Activated B cell treated with CpG ODN at 0.5 μM for 24 hours (primary cell): ENCODE results near the gene PYROXD2. TPM values are rescaled to one million over a fixed set of nuclear protein-coding genes. Genes with fewer than 3 reads are reported as not detected.
"Not testable (repeated sequence)": the region's sequence is repeated elsewhere in the genome, so short reads cannot be mapped to it uniquely, and the experiment has no call there.

Experiments used
- ATAC-seq: fragments of 200-7000 bp; cut with Tn5 transposase; one replicate; pipeline ENCODE4 v1.10.0; 2021; ENCODE audit warnings: low read depth, mild to moderate bottlenecking, moderate library complexity
- CTCF ChIA-PET: fragments of 350-600 bp; sonication (Branson Sonifier 250); formaldehyde crosslinking; loops from one replicate; lab custom pipeline; 2021; ENCODE audit warnings: antibody characterized with exemption; lab: Charles Lee
- POLR2A ChIA-PET: fragments of 350-600 bp; sonication (Branson Sonifier 250); formaldehyde crosslinking; loops from one replicate; lab custom pipeline; 2021; ENCODE audit warnings: antibody characterized with exemption; lab: Charles Lee
- DNase-seq: peaks from one replicate; pipeline ENCODE4 v3.0.0; 2022
- H3K27ac Mint-ChIP-seq: one replicate; pipeline ENCODE4 v1.8.0; 2020; ENCODE audit warnings: mixed read lengths
- H3K27me3 Mint-ChIP-seq: one replicate; pipeline ENCODE4 v1.8.0; 2021; ENCODE audit warnings: mixed read lengths
- H3K36me3 Mint-ChIP-seq: one replicate; pipeline ENCODE4 v1.8.0; 2021; ENCODE audit warnings: low read depth, mixed read lengths
- H3K4me1 Mint-ChIP-seq: one replicate; pipeline ENCODE4 v1.8.0; 2021; ENCODE audit warnings: mixed read lengths
- H3K4me3 Mint-ChIP-seq: one replicate; pipeline ENCODE4 v1.8.0; 2020; ENCODE audit warnings: mild to moderate bottlenecking, mixed read lengths
- H3K9me3 Mint-ChIP-seq: one replicate; pipeline ENCODE4 v1.8.0; 2020; ENCODE audit warnings: mixed read lengths
- intact Hi-C: fragments of 100-400 bp; cut with micrococcal nuclease; formaldehyde crosslinking; loops from one replicate; pipeline ENCODE4 v1.15.1; 2024
- total RNA-seq: library from RNA; stranded (reverse); gene quantifications from 2 replicates; pipeline ENCODE4 v1.2.3, GENCODE V29; 2022
- TF ChIP-seq, protein P1 (sequence below): fragments of 200-600 bp; IDR thresholded peaks from one replicate; pipeline ENCODE4 v1.8.0; 2022; ENCODE audit warnings: antibody characterized with exemption, mild to moderate bottlenecking

Gene PYROXD2
- total RNA-seq, 1 donor from 2014 or later, result 11.4 TPM

DNA sequence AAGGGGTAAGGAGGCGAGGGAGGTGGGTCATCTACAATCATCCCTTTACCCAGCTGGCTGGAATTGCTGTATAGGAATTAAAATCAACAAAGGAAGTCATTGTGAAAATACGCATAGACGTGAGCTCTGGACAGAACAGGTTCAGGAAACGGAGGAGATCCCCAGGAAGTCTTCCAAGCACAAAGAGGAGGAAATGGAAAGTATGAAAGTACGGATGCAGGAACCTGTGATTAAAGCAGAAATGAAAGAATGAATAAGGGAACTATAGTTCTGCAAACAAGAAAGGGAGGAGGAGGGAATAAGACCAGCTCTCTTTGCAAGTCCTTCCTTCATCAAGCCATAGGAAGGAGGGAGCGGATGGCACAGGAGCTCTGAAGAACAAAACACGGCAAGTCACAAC lies 61.8 kb downstream of the PYROXD2 start:
- ATAC-seq (no peak), DNase-seq (no peak)
- CTCF ChIA-PET, result no interaction called here
- TF ChIP-seq, protein P1, sequence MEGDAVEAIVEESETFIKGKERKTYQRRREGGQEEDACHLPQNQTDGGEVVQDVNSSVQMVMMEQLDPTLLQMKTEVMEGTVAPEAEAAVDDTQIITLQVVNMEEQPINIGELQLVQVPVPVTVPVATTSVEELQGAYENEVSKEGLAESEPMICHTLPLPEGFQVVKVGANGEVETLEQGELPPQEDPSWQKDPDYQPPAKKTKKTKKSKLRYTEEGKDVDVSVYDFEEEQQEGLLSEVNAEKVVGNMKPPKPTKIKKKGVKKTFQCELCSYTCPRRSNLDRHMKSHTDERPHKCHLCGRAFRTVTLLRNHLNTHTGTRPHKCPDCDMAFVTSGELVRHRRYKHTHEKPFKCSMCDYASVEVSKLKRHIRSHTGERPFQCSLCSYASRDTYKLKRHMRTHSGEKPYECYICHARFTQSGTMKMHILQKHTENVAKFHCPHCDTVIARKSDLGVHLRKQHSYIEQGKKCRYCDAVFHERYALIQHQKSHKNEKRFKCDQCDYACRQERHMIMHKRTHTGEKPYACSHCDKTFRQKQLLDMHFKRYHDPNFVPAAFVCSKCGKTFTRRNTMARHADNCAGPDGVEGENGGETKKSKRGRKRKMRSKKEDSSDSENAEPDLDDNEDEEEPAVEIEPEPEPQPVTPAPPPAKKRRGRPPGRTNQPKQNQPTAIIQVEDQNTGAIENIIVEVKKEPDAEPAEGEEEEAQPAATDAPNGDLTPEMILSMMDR, result no peak
- POLR2A ChIA-PET, result no interaction called here
- Mint-ChIP-seq H3K36me3 (no peaks in the 10 kb centered on the region), H3K27me3 (peaks cover 35% of the 10 kb centered on the region), H3K4me3 (no peak overlapping the region), H3K4me1 (peaks cover 24% of the 10 kb centered on the region), H3K9me3 (no peaks in the 10 kb centered on the region), H3K27ac (no peak overlapping the region)
- intact Hi-C loops, result no loop called here

DNA sequence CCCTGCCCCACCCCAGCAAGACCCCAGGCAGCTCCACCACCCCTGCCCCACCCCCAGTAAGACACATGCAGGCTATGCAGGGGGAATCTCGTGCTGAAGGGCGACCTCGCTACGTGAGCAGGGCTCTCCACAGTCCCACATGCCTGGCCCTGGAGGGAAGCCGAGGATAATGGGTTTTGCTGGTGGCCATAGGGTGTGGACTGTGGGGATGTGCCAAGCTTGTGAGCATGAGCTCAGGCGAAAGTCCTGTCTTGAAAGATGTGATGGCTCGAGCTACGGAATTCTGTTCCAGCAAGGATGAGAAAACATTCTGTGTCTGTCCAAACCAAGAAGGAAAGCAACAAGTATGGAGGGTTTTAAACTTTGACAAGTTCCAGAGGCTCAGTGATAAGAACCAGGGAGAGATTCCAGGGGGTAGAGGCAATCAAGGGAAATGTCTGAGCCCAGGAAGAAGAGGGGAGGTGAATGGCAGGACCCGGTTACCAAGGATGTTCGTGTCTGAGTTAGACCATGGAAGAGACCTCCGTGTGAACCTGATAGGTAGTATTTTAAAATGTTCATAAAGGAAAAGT lies 63.1 kb downstream of the PYROXD2 start:
- DNase-seq, result no peak
- intact Hi-C loops, result no loop called here
- ChIA-PET CTCF (no interaction called here), POLR2A (no interaction called here)
- Mint-ChIP-seq H3K27ac (no peak overlapping the region), H3K4me3 (no peak overlapping the region), H3K27me3 (peaks cover 35% of the 10 kb centered on the region), H3K4me1 (peaks cover 25% of the 10 kb centered on the region), H3K36me3 (no peaks in the 10 kb centered on the region), H3K9me3 (peaks cover 4% of the 10 kb centered on the region)
- TF ChIP-seq, protein P1, result no peak
- ATAC-seq, result no peak

DNA sequence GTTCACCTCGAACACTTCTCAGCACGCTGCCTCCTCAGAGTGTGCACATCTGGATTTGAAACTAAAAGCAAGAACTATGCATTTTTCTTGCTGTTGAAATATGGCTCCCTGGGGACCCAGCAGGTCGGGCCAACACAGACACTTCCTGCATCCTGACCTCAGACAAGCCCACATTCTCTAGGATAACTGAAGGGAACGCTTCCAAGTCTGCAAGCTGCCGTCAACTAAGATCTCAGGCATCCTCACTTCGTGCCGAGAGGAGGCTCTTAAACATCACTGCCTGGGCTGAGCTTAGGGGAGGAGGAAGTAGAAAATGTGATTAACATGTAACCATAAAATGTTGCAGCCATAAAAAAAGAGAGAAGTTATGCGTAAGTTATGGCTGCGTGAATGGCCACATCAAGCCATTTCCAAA lies 65.5 kb downstream of the PYROXD2 start:
- ATAC-seq, result peak; percentile 87
- POLR2A ChIA-PET, result no interaction called here
- TF ChIP-seq, protein P1, result no peak
- Mint-ChIP-seq H3K9me3 (peaks cover 11% of the 10 kb centered on the region), H3K27ac (peak overlapping the region; percentile 68), H3K36me3 (no peaks in the 10 kb centered on the region), H3K4me3 (peak overlapping the region; percentile 84), H3K27me3 (peaks cover 32% of the 10 kb centered on the region), H3K4me1 (peaks cover 27% of the 10 kb centered on the region)
- intact Hi-C loops, result no loop called here
- DNase-seq, result no peak
- CTCF ChIA-PET, result no interaction called here

DNA sequence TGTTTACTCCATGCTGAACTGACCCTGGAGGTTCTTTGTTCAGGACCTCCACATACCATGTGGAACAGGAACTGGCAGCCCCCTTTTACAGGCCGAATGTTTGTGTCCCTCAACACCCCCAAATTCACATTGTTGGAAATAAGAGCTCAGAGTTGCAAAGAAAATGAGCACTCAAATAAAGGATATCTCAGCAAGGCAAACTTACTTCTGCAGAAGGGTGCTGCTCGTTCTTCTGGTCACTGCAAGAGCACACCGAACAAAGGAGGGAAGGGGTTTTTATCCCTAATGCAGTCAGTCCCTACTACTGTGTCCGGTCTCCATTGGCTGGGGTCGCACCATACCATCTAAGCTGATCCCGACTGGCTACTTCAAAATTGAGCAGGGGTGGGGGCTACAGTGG lies 68.1 kb downstream of the PYROXD2 start:
- intact Hi-C loops, result no loop called here
- Mint-ChIP-seq H3K36me3 (no peaks in the 10 kb centered on the region), H3K27me3 (peaks cover 18% of the 10 kb centered on the region), H3K9me3 (peaks cover 11% of the 10 kb centered on the region), H3K4me3 (no peak overlapping the region), H3K4me1 (peaks cover 29% of the 10 kb centered on the region), H3K27ac (no peak overlapping the region)
- CTCF ChIA-PET, result no interaction called here
- TF ChIP-seq, protein P1, result no peak
- no peak for DNase-seq
- ATAC-seq, result no peak
- POLR2A ChIA-PET, result no interaction called here

DNA sequence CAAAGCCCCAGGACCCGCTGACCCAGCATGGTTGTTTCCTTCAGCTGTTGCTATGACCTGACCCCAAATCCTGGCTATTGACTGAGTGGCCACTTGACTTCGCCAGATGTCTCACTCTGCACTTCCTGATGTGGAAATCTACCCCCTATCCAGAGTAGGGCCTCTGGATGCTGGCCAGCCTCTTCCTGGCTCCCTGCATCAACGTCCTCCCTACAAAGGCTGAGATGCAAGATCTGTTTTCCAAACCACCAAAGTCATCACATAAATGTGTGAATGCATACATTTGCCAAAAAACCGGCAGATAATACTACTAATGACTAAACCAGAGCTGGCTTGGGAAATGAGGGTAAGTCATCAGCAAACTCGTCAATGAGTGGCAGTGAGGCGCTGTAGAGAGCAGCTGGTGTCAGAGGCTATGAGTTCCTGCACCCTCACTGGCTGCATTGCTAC lies 70.4 kb downstream of the PYROXD2 start:
- H3K4me3 Mint-ChIP-seq, result no peak overlapping the region
- ChIA-PET POLR2A (no interaction called here), CTCF (no interaction called here)
- peaks cover 11% of the 10 kb centered on the region for H3K9me3 Mint-ChIP-seq
- ATAC-seq (no peak), DNase-seq (no peak)
- intact Hi-C loops, result no loop called here
- peaks cover 40% of the 10 kb centered on the region for H3K4me1 Mint-ChIP-seq
- H3K36me3 Mint-ChIP-seq, result no peaks in the 10 kb centered on the region
- TF ChIP-seq, protein P1, result no peak
- no peak overlapping the region for H3K27ac Mint-ChIP-seq
- H3K27me3 Mint-ChIP-seq, result peaks cover 17% of the 10 kb centered on the region

DNA sequence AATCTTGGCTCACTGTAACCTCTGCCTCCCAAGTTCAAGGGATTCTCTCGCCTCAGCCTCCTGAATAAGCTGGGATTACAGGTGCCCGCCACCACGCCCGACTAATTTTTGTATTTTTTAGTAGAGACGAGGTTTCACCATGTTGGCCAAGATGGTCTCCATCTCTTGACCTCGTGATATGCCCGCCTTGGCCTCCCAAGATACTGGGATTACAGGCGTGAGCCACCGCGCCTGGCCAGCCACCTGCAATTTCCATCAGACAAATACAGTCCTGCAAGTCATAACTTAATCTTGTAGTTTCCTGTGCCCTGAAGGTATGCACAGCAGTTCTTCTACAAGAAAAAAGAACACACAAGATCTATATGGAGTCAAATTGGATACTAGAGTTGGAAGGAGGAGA lies 73.3 kb downstream of the PYROXD2 start:
- H3K36me3 Mint-ChIP-seq, DNase-seq, H3K27ac Mint-ChIP-seq, CTCF ChIA-PET, intact Hi-C loops, ATAC-seq, H3K9me3 Mint-ChIP-seq, H3K4me3 Mint-ChIP-seq: not testable (repeated sequence)
- peaks cover 14% of the 10 kb centered on the region for H3K27me3 Mint-ChIP-seq
- POLR2A ChIA-PET, result interaction anchor here (0.5 kb wide), 1 partner anchor 21 kb away, joined by 14 read pairs; no protein-coding TSS in a partner anchor
- H3K4me1 Mint-ChIP-seq, result peaks cover 43% of the 10 kb centered on the region
